H4 (cell line): Measurements from ENCODE around the gene FGF3. TPM values are rescaled to one million over a fixed set of nuclear protein-coding genes. Genes with fewer than 3 reads are reported as not detected.

Source experiments
- DNase-seq: peaks from one replicate; pipeline ENCODE4 v3.0.0-alpha.2; 2015; ENCODE audit warnings: low spot score
- total RNA-seq: library from RNA; depleted of rRNA; stranded (reverse); fragments of >200 nt; shearing (Covaris generic); gene quantifications from 2 replicates; pipeline ENCODE4 v1.2.3, GENCODE V29; 2014

Gene FGF3
- total RNA-seq, 1 experiment from 2014 or later, result not detected

GRCh38 chr11:69825037-69825834 is 6.0 kb upstream of the FGF3 start:
- peak; percentile 70 for DNase-seq

- DNase-seq, result no peak
Measured at GRCh38 chr11:69823641-69824265, 4.5 kb upstream of the FGF3 start.

DNA sequence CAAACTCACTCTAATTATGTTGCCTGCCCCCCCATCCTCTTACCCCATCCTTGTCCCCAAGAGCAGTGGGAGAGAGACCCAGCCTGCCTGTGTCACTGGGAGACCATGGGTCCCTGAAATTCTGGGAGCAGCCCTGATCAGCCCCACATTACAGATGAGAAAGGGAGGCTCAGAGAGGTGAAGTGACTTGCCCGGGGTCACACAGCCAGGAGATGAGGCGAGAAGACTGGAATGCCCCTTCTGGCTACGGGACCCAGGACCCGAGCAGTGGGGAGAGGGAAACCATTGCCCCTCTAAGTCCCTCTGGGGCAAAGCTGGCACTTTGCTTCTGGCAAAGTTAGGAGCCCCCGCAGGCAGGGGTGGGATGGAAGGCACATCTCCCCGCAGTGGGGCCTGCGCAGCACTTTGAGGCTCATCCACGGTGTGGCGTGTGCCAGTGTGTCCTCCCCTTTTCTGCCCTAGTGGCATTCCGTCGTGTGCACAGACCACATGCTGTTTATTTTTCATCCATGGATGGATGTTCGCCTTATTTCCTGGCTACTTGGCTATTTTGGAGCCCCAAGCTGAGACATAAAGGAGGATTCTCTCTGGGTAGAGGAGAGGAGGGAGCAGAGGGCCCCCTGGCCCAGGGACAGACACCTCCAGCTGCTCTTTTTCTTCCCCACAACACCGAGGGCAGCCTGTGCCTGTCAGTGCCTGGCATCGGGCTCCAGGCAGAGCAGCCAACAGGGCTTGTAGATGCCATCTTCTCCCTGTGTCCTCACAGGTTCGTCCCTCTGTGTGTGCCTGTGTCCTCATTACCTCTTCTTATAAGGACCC is 3.7 kb upstream of the FGF3 start:
- DNase-seq, result no peak

DNA sequence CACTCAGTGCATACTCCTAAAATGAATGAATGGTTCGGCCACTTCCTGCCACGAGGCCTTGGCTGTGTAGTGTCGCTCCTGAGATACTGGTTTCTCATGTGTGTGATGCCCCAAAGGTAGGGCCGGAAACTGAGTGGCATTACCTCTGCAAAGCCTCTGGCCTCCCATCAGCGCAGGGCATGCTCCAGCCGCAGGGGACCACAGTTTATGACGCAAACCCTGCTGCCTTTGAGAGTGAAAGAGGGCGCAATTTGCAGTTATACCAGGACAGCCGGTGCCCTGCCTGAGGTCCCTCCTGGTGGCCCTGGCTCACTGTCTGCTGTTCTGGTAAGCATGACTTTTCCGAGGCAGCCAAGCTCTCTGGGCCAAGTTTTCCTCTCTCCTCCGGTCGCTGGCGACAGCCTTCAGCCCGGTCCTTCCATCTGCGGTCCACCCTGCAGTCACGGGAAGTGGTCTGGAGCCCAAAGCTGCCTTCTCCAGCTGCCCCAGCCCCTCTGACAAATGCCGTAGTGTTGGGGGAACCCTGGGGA is 2.4 kb upstream of the FGF3 start:
- DNase-seq, result no peak

GRCh38 chr11:69820441-69820840 is 1.2 kb upstream of the FGF3 start:
- no peak for DNase-seq

DNA sequence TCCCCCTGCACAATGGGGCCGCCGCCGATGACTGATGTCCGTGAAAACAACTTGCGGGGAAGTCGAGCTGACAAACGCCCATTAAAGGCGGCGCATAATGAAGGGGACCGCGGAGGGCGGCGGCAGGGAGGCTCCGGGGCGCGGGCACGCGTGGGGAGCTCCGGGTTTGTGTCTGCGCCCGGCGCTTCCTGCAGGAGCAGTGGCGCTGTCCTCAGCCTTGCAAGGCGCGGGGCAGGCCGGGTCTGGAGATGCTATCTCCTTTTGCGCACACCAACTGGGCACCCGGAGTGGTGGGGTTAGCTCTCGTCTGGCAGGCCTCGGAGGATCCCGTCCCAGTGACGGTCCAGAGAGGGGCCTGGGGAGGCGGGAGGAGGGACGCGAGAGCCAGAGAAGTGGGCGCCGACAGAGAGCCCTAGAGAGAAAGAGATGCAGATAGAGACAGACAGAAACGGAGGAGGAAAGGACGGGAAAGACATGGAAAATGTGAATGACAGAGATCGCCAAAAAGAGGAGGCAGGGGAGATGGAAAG is 390 bp upstream of the FGF3 start:
- DNase-seq, result no peak

DNA sequence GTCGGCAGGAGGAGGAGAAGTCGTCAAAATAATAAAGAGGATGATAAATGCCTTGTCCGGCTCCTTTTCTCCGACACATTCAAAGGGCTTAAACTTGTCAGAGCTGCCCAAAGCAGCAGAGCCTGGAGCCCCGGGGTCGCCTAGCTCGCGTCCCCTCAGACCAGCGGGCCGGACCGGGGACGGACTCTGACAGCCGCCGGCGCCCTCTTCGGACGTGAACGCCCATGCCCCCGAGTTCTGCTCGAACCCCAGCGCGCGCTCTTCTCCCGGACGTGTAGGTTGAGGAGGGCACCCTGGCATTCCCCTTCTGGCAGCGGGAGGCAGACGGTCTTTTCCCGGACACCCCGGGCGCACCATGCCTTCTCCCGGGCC is 999 bp downstream of the FGF3 start:
- DNase-seq, result no peak

DNA sequence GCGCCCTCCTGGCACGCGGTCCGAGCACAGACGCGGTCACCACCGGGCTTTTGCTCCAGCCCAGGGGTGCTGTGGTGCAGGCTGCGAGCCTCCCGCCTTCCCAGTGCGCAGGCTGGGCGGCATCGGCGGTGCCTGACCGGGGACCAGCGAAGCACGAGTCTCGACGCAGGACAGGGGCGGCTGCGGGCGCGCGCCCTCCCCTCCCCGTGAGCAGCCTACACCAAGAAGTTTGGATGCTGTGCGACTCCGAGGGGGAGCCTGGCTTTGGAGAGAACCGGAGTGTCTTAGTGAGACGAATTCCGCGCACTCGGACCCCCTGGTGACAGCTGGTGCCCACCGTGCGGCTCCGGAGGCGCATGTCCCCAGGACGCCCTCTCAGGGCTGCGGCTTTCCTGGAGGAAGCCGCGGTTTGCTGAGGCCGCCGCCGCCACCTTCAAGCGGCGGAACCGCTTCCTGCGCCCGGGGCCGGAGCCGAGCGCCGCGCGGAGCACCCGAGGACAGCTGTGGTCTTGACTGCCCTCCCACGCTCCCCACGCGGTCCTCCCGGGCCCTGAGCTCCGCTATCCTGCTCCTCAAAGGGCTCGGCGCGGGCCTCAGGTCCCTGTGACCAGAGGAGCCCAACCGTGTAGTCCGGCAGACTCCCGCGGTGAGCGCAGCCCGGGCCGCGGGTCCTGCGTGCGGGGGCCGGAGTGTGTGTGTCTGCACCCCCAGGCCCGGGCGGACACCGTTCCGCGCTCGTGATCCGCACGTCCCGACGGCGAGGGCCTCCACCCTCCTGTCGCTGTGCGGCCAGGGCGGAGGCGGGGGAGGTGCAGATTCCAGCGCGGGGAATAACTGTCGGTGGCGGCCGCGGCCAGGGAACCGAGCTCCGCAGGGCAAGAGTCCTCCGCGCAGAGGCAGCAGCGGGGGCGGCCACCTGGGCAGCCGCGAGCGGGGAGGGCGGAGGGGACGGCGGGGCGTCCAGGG is 1.7 kb downstream of the FGF3 start:
- no peak for DNase-seq

GRCh38 chr11:69816671-69817070 is 2.5 kb downstream of the FGF3 start:
- DNase-seq, result no peak

- no peak for DNase-seq
Measured at GRCh38 chr11:69815973-69816372, 3.2 kb downstream of the FGF3 start.

DNA sequence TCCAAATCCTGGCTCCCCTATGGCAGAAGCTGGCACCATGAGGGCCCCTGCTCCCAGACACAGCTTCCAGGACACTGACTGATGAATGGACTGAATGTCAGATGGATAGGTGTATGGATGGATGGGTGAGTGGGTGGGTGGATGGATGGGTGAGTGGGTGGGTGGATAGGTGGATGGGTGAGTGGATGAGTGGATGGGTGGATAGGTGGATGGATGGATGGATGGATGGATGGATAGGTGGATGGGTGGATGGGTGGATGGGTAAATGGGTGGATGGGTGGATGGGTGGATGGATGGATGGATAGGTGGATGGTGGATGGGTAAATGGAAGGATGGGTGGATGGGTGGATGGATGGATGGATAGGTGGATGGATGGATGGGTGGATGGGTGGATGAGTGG is 4.3 kb downstream of the FGF3 start:
- no peak for DNase-seq

GRCh38 chr11:69814411-69814810 is 4.8 kb downstream of the FGF3 start:
- DNase-seq, result no peak

DNA sequence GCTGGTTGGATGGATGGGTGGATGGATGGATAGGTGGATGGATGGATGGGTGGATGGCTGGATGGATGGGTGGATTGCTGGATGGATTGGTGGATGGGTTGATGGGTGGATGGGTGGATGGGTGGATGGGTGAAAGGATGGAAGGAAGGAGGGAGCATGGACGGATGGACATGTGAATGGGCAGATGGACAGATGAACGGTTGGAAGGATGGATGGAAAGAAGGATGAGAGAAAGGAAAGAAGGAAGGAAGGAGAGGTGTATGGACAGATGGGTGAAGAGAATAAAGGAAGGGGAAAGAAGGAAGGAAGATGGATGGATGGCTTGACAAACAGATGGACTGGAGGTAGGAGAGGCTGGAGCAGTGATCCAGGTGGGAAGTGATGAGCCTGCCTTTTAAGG is 5.4 kb downstream of the FGF3 start:
- DNase-seq, result no peak

DNA sequence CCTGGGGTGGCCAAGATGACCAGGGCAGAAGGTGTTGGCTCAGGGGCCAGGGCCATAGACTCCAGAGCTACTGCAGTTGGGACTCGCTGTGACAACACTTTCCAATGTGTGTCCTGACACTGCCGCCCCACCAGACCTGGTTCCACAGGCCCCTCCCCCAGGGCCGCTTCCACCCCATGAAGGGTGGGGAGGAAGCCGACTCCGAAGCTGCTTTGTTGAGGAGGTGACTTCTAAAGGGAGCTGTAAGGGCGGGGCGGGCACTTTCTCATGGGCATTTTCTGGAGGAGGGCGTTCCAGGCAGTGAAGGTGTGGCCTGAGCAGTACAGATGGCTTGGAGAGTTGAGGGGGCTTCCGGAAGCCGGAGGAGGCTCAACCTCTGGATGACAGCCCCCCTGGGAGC is 6.3 kb downstream of the FGF3 start:
- no peak for DNase-seq

- DNase-seq, result no peak
Measured at GRCh38 chr11:69812256-69812655, 7.0 kb downstream of the FGF3 start.

DNA sequence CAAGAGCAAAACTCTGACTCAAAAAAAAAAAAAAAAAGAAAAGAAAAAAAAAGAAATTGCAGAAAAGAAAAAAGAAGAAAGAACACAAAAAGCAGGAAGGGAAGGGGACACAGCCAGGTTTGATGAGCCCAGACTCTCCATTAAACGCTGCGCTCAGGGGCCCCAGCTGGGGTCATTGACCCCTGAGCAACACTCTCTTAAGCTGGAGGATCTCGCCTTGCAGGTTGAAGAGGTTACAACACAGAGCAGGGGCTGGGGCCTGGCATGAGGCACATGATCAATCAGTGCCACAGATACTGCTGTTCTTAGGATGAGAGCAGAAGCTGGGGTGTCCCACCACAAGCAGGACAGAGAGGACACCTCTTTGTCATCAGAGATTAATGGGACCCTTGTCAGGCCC is 7.8 kb downstream of the FGF3 start:
- no peak for DNase-seq

DNA sequence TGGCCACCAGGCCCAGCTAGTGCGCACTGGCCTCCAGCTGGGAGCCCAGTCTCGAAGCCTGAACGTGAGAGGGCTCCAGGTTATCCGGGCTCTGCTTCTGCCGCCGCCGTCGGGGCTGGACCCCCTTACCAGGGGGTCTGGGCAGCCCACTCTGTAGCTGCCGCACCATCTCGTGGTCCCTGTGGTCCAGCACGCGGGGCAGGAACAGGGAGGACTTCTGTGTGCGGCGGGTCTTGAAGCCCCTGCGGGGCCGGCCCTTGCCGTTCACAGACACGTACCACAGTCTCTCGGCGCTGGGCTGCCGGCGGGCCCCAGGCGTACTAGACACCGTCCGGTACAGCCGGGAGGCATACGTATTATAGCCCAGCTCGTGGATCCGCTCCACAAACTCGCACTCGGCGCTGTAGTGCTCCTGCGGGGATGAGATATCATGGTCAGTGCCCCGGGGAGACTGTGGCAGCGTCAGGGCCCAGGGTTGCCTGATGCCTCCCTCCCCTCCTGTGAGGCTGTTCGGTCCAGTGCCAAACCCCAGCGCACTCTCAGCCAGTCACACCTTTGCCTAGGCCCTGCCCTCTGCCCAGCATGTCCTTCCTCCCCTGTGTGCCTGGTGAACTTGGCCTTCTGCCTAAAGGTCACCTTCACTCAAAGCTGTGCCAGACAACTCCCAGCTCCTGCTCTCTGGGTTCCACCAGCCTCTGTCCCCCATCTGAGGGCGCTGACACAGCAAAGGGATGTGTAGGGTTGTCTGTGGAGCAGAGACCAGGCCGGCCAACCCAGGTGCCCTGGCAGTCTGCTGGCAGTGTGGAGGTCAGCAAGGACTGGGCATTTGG is 8.7 kb downstream of the FGF3 start:
- DNase-seq, result no peak

- peak; percentile 39 for DNase-seq
Measured at GRCh38 chr11:69808667-69809086, 10.5 kb downstream of the FGF3 start.

- DNase-seq, result no peak
Measured at GRCh38 chr11:69807106-69807815, 12.0 kb downstream of the FGF3 start.
